DOHH2 (cell line): Measurements from ENCODE around the gene SCAMP2.

Experiments used
- H3F3A ChIP-seq: fragments of 200-600 bp; sonication (generic), shearing (Covaris generic); 2 replicates; pipeline ENCODE4 v1.6.0; 2016; ENCODE audit warnings: antibody characterized with exemption, mild to moderate bottlenecking; ENCODE audit not compliant: control insufficient read depth, insufficient read depth
- H3K27ac ChIP-seq: fragments of 200-600 bp; sonication (generic); 2 replicates; pipeline ENCODE4 v1.5.1; 2014; ENCODE audit warnings: low read depth, mild to moderate bottlenecking, low read length, moderate library complexity
- H3K27me3 ChIP-seq: fragments of 200-600 bp; sonication (generic); 2 replicates; pipeline ENCODE4 v1.6.1; 2014; ENCODE audit warnings: mild to moderate bottlenecking, low read length, mixed read lengths; ENCODE audit not compliant: control insufficient read depth
- H3K36me3 ChIP-seq: fragments of 200-600 bp; sonication (generic); 2 replicates; pipeline ENCODE4 v1.6.1; 2014; ENCODE audit warnings: mild to moderate bottlenecking, low read length, moderate library complexity, mixed read lengths; ENCODE audit not compliant: control insufficient read depth
- H3K4me1 ChIP-seq: fragments of 200-600 bp; sonication (generic); 2 replicates; pipeline ENCODE4 v1.6.1; 2014; ENCODE audit warnings: mild to moderate bottlenecking, low read length, mixed read lengths; ENCODE audit not compliant: control insufficient read depth
- H3K4me2 ChIP-seq: fragments of 200-600 bp; sonication (generic); 2 replicates; pipeline ENCODE4 v1.6.0; 2014; ENCODE audit warnings: mild to moderate bottlenecking, low read length, moderate library complexity
- H3K4me3 ChIP-seq: fragments of 200-600 bp; sonication (generic); 2 replicates; pipeline ENCODE4 v1.5.1; 2014; ENCODE audit warnings: mild to moderate bottlenecking, low read length, mixed read lengths
- H3K79me2 ChIP-seq: fragments of 200-600 bp; sonication (generic); 2 replicates; pipeline ENCODE4 v1.6.1; 2014; ENCODE audit warnings: mild to moderate bottlenecking, low read length, mixed read lengths; ENCODE audit not compliant: control insufficient read depth
- H3K9me2 ChIP-seq: fragments of 200-600 bp; sonication (generic); replicated peaks from 2 replicates; pipeline ENCODE4 v1.6.1; 2014; ENCODE audit warnings: mild to moderate bottlenecking, low read length, mixed read lengths; ENCODE audit not compliant: control insufficient read depth
- H3K9me3 ChIP-seq: fragments of 200-600 bp; sonication (generic); 2 replicates; pipeline ENCODE4 v1.6.1; 2014; ENCODE audit warnings: antibody characterized with exemption, low read length, mixed read lengths; ENCODE audit not compliant: control insufficient read depth, insufficient read depth
- H4K20me1 ChIP-seq: fragments of 200-600 bp; sonication (generic); 2 replicates; pipeline ENCODE4 v1.6.0; 2014; ENCODE audit warnings: low read depth, mild to moderate bottlenecking, antibody characterized with exemption, low read length, moderate library complexity; ENCODE audit not compliant: control insufficient read depth, insufficient read depth
- EZH2phosphoT487 ChIP-seq: fragments of 200-600 bp; sonication (generic); IDR thresholded peaks from 2 replicates; pipeline ENCODE4 v1.6.1; 2017; ENCODE audit warnings: borderline replicate concordance, mild to moderate bottlenecking, antibody characterized with exemption, low read length, moderate library complexity, mixed read lengths
- TF ChIP-seq, protein P1 (sequence below): fragments of 200-600 bp; sonication (generic); IDR thresholded peaks from one replicate; pipeline ENCODE4 v1.5.1; 2014; ENCODE audit warnings: antibody characterized with exemption, mild to moderate bottlenecking, low read depth, low read length; ENCODE audit not compliant: poor library complexity, severe bottlenecking

The SCAMP2 gene

GRCh38 chr15:74843891-74844299 lies 29.3 kb downstream of the SCAMP2 start:
- Histone ChIP-seq H3K9me3 (no peaks in the 10 kb centered on the region), H3K79me2 (peaks cover 7% of the 10 kb centered on the region; the same call in 1 of the 2 replicates), H4K20me1 (peaks cover 4% of the 10 kb centered on the region; the same call in 1 of the 2 replicates), H3K4me1 (peaks cover 29% of the 10 kb centered on the region), H3F3A (no peaks in the 10 kb centered on the region), H3K9me2 (no peaks in the 10 kb centered on the region), H3K4me3 (peak overlapping the region; percentile 100), H3K36me3 (peaks cover 39% of the 10 kb centered on the region), H3K27me3 (no peaks in the 10 kb centered on the region), H3K4me2 (peak overlapping the region; percentile 67), H3K27ac (peak overlapping the region; percentile 41)
- no peak for TF ChIP-seq EZH2phosphoT487
- TF ChIP-seq, protein P1, sequence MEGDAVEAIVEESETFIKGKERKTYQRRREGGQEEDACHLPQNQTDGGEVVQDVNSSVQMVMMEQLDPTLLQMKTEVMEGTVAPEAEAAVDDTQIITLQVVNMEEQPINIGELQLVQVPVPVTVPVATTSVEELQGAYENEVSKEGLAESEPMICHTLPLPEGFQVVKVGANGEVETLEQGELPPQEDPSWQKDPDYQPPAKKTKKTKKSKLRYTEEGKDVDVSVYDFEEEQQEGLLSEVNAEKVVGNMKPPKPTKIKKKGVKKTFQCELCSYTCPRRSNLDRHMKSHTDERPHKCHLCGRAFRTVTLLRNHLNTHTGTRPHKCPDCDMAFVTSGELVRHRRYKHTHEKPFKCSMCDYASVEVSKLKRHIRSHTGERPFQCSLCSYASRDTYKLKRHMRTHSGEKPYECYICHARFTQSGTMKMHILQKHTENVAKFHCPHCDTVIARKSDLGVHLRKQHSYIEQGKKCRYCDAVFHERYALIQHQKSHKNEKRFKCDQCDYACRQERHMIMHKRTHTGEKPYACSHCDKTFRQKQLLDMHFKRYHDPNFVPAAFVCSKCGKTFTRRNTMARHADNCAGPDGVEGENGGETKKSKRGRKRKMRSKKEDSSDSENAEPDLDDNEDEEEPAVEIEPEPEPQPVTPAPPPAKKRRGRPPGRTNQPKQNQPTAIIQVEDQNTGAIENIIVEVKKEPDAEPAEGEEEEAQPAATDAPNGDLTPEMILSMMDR = no peak

DNA sequence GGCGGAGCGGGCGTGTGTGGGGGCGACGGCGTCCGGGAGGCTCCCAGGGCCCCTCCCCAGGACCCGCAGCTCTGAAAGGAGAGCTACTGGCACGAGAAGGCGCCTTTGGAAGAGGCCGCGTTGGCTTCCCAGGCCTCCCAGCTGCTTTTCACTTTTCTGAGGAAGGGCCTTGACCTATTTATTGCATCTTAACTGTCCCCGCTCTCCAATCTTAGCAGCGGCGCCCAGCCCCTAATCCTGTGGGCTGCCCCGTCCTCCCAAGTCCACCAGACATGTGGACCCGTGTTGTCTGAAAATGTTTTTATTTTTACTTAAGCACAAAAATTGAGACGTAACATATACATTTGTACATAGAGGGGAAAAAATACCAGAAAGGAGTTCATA lies 29.7 kb downstream of the SCAMP2 start:
- H3K36me3 ChIP-seq = peaks cover 38% of the 10 kb centered on the region

DNA sequence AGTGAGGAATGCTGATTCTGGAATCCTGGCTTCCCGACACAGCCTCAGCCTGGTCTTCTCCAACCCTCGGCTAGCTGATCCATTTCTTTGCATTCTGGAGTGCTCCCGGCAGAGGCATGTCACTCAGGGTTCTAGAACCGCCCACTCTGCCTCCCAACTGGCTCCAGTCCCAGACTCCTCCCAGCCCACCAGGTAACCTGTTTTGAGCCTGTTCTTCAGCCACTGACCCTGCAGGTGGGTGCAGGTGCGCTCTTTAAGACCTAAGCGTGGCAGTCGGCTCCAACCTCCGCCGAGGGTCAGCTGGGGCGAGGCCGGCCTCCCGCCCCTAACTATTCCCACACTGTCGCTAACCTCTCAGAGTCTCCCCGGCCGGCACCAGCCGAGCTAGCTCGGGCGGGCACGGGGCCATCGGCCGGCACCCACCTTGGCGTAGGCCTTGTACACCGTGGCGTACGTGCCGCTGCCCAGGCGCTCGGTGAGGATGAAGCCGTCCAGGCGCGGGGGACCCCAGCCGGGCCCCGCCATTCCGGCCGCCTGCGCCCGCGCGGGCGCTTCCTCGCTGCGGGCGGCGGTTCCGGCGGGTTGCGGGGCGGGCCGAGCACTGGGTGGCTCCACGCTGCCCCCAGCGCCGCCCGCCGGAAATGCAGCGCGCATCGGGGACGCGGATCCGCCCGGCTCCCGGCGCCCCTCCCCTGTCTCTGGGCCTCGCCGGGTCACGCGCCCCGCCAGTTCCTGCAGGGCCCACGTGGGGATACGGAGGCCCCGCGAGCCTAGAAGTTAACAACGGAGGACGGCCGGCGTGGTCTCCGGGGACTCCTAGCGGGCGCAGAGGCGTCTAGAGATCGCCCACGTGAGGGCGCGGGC lies 30.4 kb downstream of the SCAMP2 start, which contains the start of gene ULK3:
ULK3 (minus strand) TSS at position 576 of the 864 bp plus-strand sequence; CDS start at position 525, 51 bp downstream.
- Histone ChIP-seq H3K4me3 (peak within 1 kb of the TSS; percentile 100), H3K79me2 (peaks cover 7% of the 10 kb centered on the region; the same call in 1 of the 2 replicates), H3K27ac (peak within 1 kb of the TSS; percentile 46), H3F3A (no peaks in the 10 kb centered on the region), H3K4me1 (peaks cover 29% of the 10 kb centered on the region), H3K36me3 (peaks cover 34% of the 10 kb centered on the region), H4K20me1 (peaks cover 4% of the 10 kb centered on the region; the same call in 1 of the 2 replicates), H3K4me2 (peak within 1 kb of the TSS; percentile 99), H3K27me3 (no peaks in the 10 kb centered on the region), H3K9me2 (no peaks in the 10 kb centered on the region), H3K9me3 (no peaks in the 10 kb centered on the region)
- TF ChIP-seq, protein P1 = peak; percentile 57
- no peak for TF ChIP-seq EZH2phosphoT487

More for the DNA sequence above, 29.7 kb downstream of the SCAMP2 start:
- H3K27ac ChIP-seq = peak overlapping the region; percentile 41
- no peaks in the 10 kb centered on the region for H3K9me2 ChIP-seq
- peak overlapping the region; percentile 67 for H3K4me2 ChIP-seq
- no peak for TF ChIP-seq EZH2phosphoT487
- TF ChIP-seq, protein P1 = no peak
- H3F3A ChIP-seq = no peaks in the 10 kb centered on the region
- H4K20me1 ChIP-seq = peaks cover 4% of the 10 kb centered on the region; the same call in 1 of the 2 replicates
- H3K4me3 ChIP-seq = peak overlapping the region; percentile 100
- H3K79me2 ChIP-seq = peaks cover 7% of the 10 kb centered on the region; the same call in 1 of the 2 replicates
- H3K27me3 ChIP-seq = no peaks in the 10 kb centered on the region
- H3K9me3 ChIP-seq = no peaks in the 10 kb centered on the region
- H3K4me1 ChIP-seq = peaks cover 29% of the 10 kb centered on the region
